Stimulated activated CD4-positive, alpha-beta T cell treated with anti-CD3 and anti-CD28 coated beads, TNF-alpha, amount 100 ng/mL, for 48 hours (primary cell): ENCODE results near the gene MIOS.
A peak's percentile ranks its signal among the peaks of the same experiment; 100 is the strongest.

ENCODE experiments used
- DNase-seq, 3 donors: peaks; one replicate each; pipeline ENCODE4 v3.0.0-alpha.2; 2020; ENCODE audit warnings: low read depth in 3 of 3

The MIOS gene

GRCh38 chr7:7566651-7567611, at the start of gene MIOS:
MIOS (plus strand) TSS chr7:7566884; CDS start chr7:7572476, 5,592 bp downstream.
- peak; percentile 59 to 75 (median 61) for DNase-seq

- no peak for DNase-seq
Measured at GRCh38 chr7:7517754-7518153, 48.9 kb upstream of the MIOS start.

- no peak for DNase-seq
Measured at GRCh38 chr7:7519056-7519455, 47.6 kb upstream of the MIOS start.

GRCh38 chr7:7519528-7519927, 47.2 kb upstream of the MIOS start:
- no peak for DNase-seq

GRCh38 chr7:7521259-7521658, 45.4 kb upstream of the MIOS start:
- DNase-seq: no peak

- no peak for DNase-seq
Measured at GRCh38 chr7:7522421-7522820, 44.3 kb upstream of the MIOS start.

- DNase-seq: no peak
Measured at GRCh38 chr7:7524121-7524520, 42.6 kb upstream of the MIOS start.

- DNase-seq: no peak
Measured at GRCh38 chr7:7526006-7526405, 40.7 kb upstream of the MIOS start.

GRCh38 chr7:7527047-7527446, 39.6 kb upstream of the MIOS start:
- no peak for DNase-seq

- DNase-seq: no peak
Measured at GRCh38 chr7:7529328-7529727, 37.4 kb upstream of the MIOS start.

GRCh38 chr7:7533831-7534430, 32.8 kb upstream of the MIOS start:
- no peak for DNase-seq

- DNase-seq: no peak
Measured at GRCh38 chr7:7535691-7536090, 31.0 kb upstream of the MIOS start, which contains the start of gene COL28A1. COL28A1 (minus strand) TSS chr7:7535873; CDS start chr7:7532875, 2,998 bp downstream.

- DNase-seq: no peak
Measured at GRCh38 chr7:7536396-7537019, 30.2 kb upstream of the MIOS start.

- no peak for DNase-seq
Measured at GRCh38 chr7:7537711-7538110, 29.0 kb upstream of the MIOS start.

- DNase-seq: no peak
Measured at GRCh38 chr7:7539152-7539551, 27.5 kb upstream of the MIOS start.

- DNase-seq: no peak
Measured at GRCh38 chr7:7539711-7540110, 27.0 kb upstream of the MIOS start.

GRCh38 chr7:7542251-7542835, 24.3 kb upstream of the MIOS start:
- no peak for DNase-seq

- no peak for DNase-seq
Measured at GRCh38 chr7:7548407-7548806, 18.3 kb upstream of the MIOS start.

GRCh38 chr7:7550663-7551062, 16.0 kb upstream of the MIOS start:
- DNase-seq: no peak

- no peak for DNase-seq
Measured at GRCh38 chr7:7552199-7552598, 14.5 kb upstream of the MIOS start.

- DNase-seq: no peak
Measured at GRCh38 chr7:7553386-7553785, 13.3 kb upstream of the MIOS start.

- no peak for DNase-seq
Measured at GRCh38 chr7:7554021-7554432, 12.7 kb upstream of the MIOS start.
